ENCODE measurements around the gene ZBTB7C.

ZBTB7C gene

DNA sequence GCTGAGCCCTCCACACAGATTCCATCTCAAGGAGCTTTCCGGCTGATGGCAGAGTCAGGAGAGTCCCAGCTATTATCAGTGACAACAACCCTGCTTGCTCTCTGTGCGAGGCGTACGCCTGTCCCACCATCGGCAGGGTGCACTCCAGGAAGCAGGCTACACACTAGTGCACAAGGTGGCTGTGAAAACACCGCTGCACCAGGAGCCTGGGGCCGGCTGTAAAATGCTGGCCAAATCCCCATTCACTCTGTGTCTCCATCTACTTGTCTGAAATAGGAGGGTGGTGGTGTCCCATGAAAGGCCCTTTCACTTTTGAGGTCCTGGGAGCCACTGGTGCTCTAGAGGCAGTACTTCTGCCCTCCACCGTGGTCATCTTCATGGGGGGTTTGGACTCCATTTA lies 295.5 kb downstream of the ZBTB7C start:
- no peaks in the 10 kb centered on the region for H3K27me3 ChIP-seq (ENCODE audit: control insufficient read depth in 1 of 2, insufficient read depth in 2 of 2, low read length in 2 of 2)
- H3K9me3 ChIP-seq (ENCODE audit: low read length), result no peaks in the 10 kb centered on the region
- H3K9ac ChIP-seq (ENCODE audit: low read length), result no peak overlapping the region
- H3K36me3 ChIP-seq (ENCODE audit: insufficient read depth, low read length), result no peaks in the 10 kb centered on the region
- no peak overlapping the region for H3K27ac ChIP-seq (ENCODE audit: low read depth, low read length)
- H3K4me3 ChIP-seq (ENCODE audit: low read depth in 1 of 2, low read length in 2 of 2), result no peak overlapping the region
- no peaks in the 10 kb centered on the region for H3K4me1 ChIP-seq (ENCODE audit: insufficient read depth, low read length)

GRCh38 chr18:48111587-48111986 lies 297.6 kb downstream of the ZBTB7C start:
- Histone ChIP-seq H3K9me3 (ENCODE audit: low read length) (no peaks in the 10 kb centered on the region), H3K4me3 (ENCODE audit: low read depth in 1 of 2, low read length in 2 of 2) (no peak overlapping the region), H3K27me3 (ENCODE audit: control insufficient read depth in 1 of 2, insufficient read depth in 2 of 2, low read length in 2 of 2) (no peaks in the 10 kb centered on the region), H3K27ac (ENCODE audit: low read depth, low read length) (no peak overlapping the region), H3K4me1 (ENCODE audit: insufficient read depth, low read length) (no peaks in the 10 kb centered on the region), H3K9ac (ENCODE audit: low read length) (no peak overlapping the region), H3K36me3 (ENCODE audit: insufficient read depth, low read length) (no peaks in the 10 kb centered on the region)

- no peak overlapping the region for H3K9ac ChIP-seq (ENCODE audit: low read length)
- H3K4me1 ChIP-seq (ENCODE audit: insufficient read depth, low read length), result no peaks in the 10 kb centered on the region
- no peaks in the 10 kb centered on the region for H3K27me3 ChIP-seq (ENCODE audit: control insufficient read depth in 1 of 2, insufficient read depth in 2 of 2, low read length in 2 of 2)
- no peaks in the 10 kb centered on the region for H3K9me3 ChIP-seq (ENCODE audit: low read length)
- no peaks in the 10 kb centered on the region for H3K36me3 ChIP-seq (ENCODE audit: insufficient read depth, low read length)
- no peak overlapping the region for H3K4me3 ChIP-seq (ENCODE audit: low read depth in 1 of 2, low read length in 2 of 2)
- H3K27ac ChIP-seq (ENCODE audit: low read depth, low read length), result no peak overlapping the region
Observed at GRCh38 chr18:48110797-48111196, 298.4 kb downstream of the ZBTB7C start.

DNA sequence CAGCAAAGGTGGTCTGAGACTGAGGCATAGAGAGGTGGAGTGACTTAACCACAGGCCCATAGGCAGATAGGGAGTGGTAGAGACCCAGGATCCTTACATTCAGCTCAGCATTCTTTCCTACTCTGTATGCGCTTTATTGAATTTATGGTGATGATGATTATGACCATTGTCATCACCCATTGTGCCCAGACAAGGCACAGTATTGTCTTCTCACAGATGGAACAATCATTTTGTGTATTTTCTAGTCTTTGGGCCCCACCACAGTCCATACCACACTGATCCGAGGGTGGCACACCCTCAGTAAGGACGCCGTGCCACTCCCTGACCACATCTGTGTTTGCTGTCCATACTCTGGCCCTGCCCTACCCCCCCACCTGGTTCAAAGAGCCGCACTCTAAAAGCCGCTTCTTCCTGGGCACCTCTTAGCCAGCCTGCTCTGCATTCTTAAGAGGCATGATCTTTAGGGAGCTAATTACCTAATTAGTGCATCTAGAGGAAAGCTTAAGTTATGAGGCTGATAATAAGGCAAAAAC lies 299.2 kb downstream of the ZBTB7C start:
- H3K27me3 ChIP-seq (ENCODE audit: control insufficient read depth in 1 of 2, insufficient read depth in 2 of 2, low read length in 2 of 2), result no peaks in the 10 kb centered on the region
- no peaks in the 10 kb centered on the region for H3K36me3 ChIP-seq (ENCODE audit: insufficient read depth, low read length)
- no peaks in the 10 kb centered on the region for H3K4me1 ChIP-seq (ENCODE audit: insufficient read depth, low read length)
- H3K9ac ChIP-seq (ENCODE audit: low read length), result no peak overlapping the region
- no peak overlapping the region for H3K4me3 ChIP-seq (ENCODE audit: low read depth in 1 of 2, low read length in 2 of 2)
- H3K27ac ChIP-seq (ENCODE audit: low read depth, low read length), result no peak overlapping the region
- H3K9me3 ChIP-seq (ENCODE audit: low read length), result no peaks in the 10 kb centered on the region

GRCh38 chr18:48108136-48108535 lies 301.0 kb downstream of the ZBTB7C start:
- H3K4me1 ChIP-seq (ENCODE audit: insufficient read depth, low read length), result no peaks in the 10 kb centered on the region
- no peak overlapping the region for H3K27ac ChIP-seq (ENCODE audit: low read depth, low read length)
- no peaks in the 10 kb centered on the region for H3K27me3 ChIP-seq (ENCODE audit: control insufficient read depth in 1 of 2, insufficient read depth in 2 of 2, low read length in 2 of 2)
- no peak overlapping the region for H3K4me3 ChIP-seq (ENCODE audit: low read depth in 1 of 2, low read length in 2 of 2)
- no peaks in the 10 kb centered on the region for H3K9me3 ChIP-seq (ENCODE audit: low read length)
- H3K36me3 ChIP-seq (ENCODE audit: insufficient read depth, low read length), result no peaks in the 10 kb centered on the region
- no peak overlapping the region for H3K9ac ChIP-seq (ENCODE audit: low read length)

DNA sequence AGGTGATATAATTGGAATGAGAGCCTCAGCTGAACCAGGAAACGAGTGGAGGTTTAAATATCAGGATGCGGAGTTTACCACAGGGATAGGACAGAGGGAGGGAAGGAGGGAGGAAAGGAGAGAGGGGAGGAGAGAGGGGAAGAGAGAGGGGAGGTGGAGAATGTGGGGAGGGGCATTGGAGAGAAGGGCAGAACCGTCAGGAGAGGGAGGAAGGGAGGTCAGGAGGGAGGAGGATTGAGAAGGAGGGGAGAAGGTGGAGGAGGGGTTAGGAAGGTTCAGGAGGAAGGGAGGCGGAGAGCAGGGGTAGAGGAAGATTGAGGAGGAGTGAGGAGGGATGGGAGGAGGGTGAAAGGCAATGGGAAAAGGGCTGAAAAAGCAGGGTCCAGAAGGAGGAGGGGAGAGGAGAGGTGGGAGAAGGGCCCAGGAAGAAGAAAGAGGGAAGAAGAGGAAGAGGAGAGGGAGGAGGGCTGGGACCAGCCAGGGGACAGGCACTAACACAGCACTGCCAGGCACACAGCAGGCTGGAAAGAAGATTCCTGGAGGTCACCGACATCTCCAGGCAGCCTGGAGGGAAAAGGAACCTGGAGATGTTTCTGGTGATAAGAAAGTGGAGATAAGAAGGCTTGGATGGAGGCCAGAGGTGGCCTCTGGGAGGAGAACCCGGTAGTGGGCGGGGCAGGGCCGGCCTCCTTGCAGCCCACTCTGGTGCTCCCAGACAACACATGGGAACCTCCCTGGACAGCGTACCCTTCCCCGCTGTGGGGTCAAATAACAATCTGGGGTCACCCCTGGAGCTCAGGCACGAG lies 302.0 kb downstream of the ZBTB7C start:
- H3K4me1 ChIP-seq (ENCODE audit: insufficient read depth, low read length), result no peaks in the 10 kb centered on the region
- H3K9ac ChIP-seq (ENCODE audit: low read length), result no peak overlapping the region
- H3K36me3 ChIP-seq (ENCODE audit: insufficient read depth, low read length), result no peaks in the 10 kb centered on the region
- no peaks in the 10 kb centered on the region for H3K9me3 ChIP-seq (ENCODE audit: low read length)
- no peaks in the 10 kb centered on the region for H3K27me3 ChIP-seq (ENCODE audit: control insufficient read depth in 1 of 2, insufficient read depth in 2 of 2, low read length in 2 of 2)
- no peak overlapping the region for H3K4me3 ChIP-seq (ENCODE audit: low read depth in 1 of 2, low read length in 2 of 2)
- no peak overlapping the region for H3K27ac ChIP-seq (ENCODE audit: low read depth, low read length)

GRCh38 chr18:48106498-48106897 lies 302.7 kb downstream of the ZBTB7C start:
- H3K9ac ChIP-seq (ENCODE audit: low read length), result no peak overlapping the region
- no peaks in the 10 kb centered on the region for H3K9me3 ChIP-seq (ENCODE audit: low read length)
- no peak overlapping the region for H3K27ac ChIP-seq (ENCODE audit: low read depth, low read length)
- no peaks in the 10 kb centered on the region for H3K36me3 ChIP-seq (ENCODE audit: insufficient read depth, low read length)
- H3K4me1 ChIP-seq (ENCODE audit: insufficient read depth, low read length), result no peaks in the 10 kb centered on the region
- H3K4me3 ChIP-seq (ENCODE audit: low read depth in 1 of 2, low read length in 2 of 2), result no peak overlapping the region
- H3K27me3 ChIP-seq (ENCODE audit: control insufficient read depth in 1 of 2, insufficient read depth in 2 of 2, low read length in 2 of 2), result no peaks in the 10 kb centered on the region

DNA sequence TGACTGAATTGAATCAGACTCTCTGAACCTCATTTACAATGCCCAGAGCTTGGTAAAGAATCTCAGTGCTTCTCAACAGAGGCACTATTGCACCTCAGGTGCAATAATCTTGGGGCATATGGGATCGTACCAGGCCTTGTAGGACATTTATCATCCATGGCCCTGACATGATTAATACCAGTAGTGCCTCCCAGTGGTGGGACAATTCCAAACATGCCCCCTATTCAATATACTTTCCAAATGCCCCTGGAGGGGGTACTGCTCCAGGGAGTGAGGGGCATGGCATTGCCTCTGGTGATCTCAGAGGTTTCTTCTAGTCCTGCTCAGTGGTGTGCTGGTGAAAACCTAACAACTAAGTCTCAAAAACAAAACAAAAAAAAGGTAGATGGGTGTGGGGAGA lies 303.9 kb downstream of the ZBTB7C start:
- Histone ChIP-seq H3K9ac (ENCODE audit: low read length) (no peak overlapping the region), H3K4me1 (ENCODE audit: insufficient read depth, low read length) (no peaks in the 10 kb centered on the region), H3K27me3 (ENCODE audit: control insufficient read depth in 1 of 2, insufficient read depth in 2 of 2, low read length in 2 of 2) (no peaks in the 10 kb centered on the region), H3K9me3 (ENCODE audit: low read length) (no peaks in the 10 kb centered on the region), H3K4me3 (ENCODE audit: low read depth in 1 of 2, low read length in 2 of 2) (no peak overlapping the region), H3K36me3 (ENCODE audit: insufficient read depth, low read length) (no peaks in the 10 kb centered on the region), H3K27ac (ENCODE audit: low read depth, low read length) (no peak overlapping the region)

DNA sequence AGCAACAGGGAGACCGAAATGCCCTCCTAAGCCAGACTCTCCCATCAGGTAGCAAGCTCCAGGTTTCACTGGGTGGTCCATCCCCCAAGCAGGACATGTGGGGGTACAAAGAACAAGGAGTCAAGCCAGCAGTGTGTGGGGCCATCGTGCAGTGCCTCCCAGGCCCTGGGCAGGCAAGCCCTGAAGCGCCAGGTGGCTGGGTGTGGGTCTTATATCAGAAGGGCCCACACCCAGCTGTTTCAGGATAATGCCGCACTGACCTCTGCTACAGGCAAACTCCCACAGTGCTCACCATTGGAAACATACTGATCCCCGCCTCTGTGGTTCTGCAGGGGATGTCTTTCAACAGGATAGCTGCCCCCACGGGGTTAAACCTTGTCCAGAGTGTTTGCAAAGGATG lies 304.5 kb downstream of the ZBTB7C start:
- Histone ChIP-seq H3K4me1 (ENCODE audit: insufficient read depth, low read length) (no peaks in the 10 kb centered on the region), H3K27me3 (ENCODE audit: control insufficient read depth in 1 of 2, insufficient read depth in 2 of 2, low read length in 2 of 2) (no peaks in the 10 kb centered on the region), H3K4me3 (ENCODE audit: low read depth in 1 of 2, low read length in 2 of 2) (no peak overlapping the region), H3K9me3 (ENCODE audit: low read length) (no peaks in the 10 kb centered on the region), H3K36me3 (ENCODE audit: insufficient read depth, low read length) (no peaks in the 10 kb centered on the region), H3K9ac (ENCODE audit: low read length) (no peak overlapping the region), H3K27ac (ENCODE audit: low read depth, low read length) (no peak overlapping the region)

DNA sequence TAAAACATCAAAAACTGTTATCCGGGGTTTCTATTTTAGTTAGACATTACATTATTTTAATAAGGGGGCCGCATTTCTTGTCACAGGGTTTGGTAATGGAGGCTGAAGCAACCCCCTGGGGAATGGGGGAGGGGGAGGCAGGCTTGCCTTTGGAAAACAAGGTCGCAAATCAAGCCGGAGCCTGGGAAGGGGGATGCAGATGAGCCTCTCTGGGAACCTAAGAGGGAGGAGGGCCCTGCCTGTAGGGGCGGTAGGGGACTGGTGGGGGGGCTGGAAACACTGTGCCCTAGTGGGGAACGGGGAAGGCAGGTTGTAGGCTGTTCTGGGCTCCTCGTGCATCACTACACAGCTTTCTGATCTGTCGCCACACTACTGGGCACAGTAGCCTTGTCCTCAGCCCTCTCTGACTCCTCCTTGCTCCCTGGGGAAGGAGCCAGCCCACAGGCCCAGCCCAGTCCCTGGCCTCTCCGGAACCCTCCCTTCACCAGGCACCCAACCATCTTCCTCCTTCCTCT lies 308.5 kb downstream of the ZBTB7C start:
- no peaks in the 10 kb centered on the region for H3K36me3 ChIP-seq (ENCODE audit: insufficient read depth, low read length)
- no peak overlapping the region for H3K4me3 ChIP-seq (ENCODE audit: low read depth in 1 of 2, low read length in 2 of 2)
- no peaks in the 10 kb centered on the region for H3K4me1 ChIP-seq (ENCODE audit: insufficient read depth, low read length)
- H3K27ac ChIP-seq (ENCODE audit: low read depth, low read length), result no peak overlapping the region
- no peak overlapping the region for H3K9ac ChIP-seq (ENCODE audit: low read length)
- H3K27me3 ChIP-seq (ENCODE audit: control insufficient read depth in 1 of 2, insufficient read depth in 2 of 2, low read length in 2 of 2), result no peaks in the 10 kb centered on the region
- H3K9me3 ChIP-seq (ENCODE audit: low read length), result no peaks in the 10 kb centered on the region

- no peak overlapping the region for H3K4me3 ChIP-seq (ENCODE audit: low read depth in 1 of 2, low read length in 2 of 2)
- H3K4me1 ChIP-seq (ENCODE audit: insufficient read depth, low read length), result no peaks in the 10 kb centered on the region
- no peaks in the 10 kb centered on the region for H3K27me3 ChIP-seq (ENCODE audit: control insufficient read depth in 1 of 2, insufficient read depth in 2 of 2, low read length in 2 of 2)
- no peak overlapping the region for H3K27ac ChIP-seq (ENCODE audit: low read depth, low read length)
- no peaks in the 10 kb centered on the region for H3K36me3 ChIP-seq (ENCODE audit: insufficient read depth, low read length)
- H3K9ac ChIP-seq (ENCODE audit: low read length), result no peak overlapping the region
- H3K9me3 ChIP-seq (ENCODE audit: low read length), result no peaks in the 10 kb centered on the region
Observed at GRCh38 chr18:48100165-48100575, 309.0 kb downstream of the ZBTB7C start.
